ENCODE data around the gene PTPMT1.

DNA sequence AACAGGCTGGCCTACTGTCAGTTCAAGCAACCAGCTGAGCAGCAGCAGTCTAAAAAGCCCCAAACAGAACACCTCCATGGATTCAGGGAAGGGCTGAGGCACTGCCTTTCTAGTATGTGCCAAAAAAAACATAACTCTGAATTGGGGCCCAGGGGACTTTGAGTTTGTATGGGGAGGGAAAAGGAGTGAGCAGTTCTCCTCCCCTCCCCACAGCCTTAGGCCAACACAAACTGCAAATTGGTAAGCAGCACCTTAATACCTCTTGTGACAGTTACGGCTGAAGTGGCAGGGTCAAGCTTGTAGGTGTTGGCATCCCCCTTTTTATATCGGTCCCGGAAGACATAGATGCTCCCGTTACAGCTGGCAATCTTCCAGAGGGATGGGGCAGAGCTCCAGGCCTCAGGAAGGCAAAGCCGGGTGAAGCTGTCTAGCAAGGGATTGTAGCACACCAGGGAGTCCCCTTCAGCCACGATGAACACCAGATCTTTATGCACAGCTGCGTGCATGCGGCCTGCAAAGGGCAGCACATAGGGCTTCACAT is 7.4 kb downstream of the PTPMT1 start:
- TF ChIP-seq CTCF (IDR thresholded peaks at IDR 0.05) = no peak
- no peak for TF ChIP-seq POLR2AphosphoS2 (conservative IDR thresholded peaks at IDR 0.05; ENCODE audit: low read length)
- no peak for TF ChIP-seq CHD4 (IDR thresholded peaks at IDR 0.05; ENCODE audit: borderline replicate concordance)
- TF ChIP-seq NR3C1 (IDR thresholded peaks at IDR 0.05) = no peak
- TF ChIP-seq RFX5 (IDR thresholded peaks at IDR 0.05) = no peak
- TF ChIP-seq EP300 (IDR thresholded peaks at IDR 0.05) = no peak

All from A549 (cell line).